Measurements from ENCODE around the gene THSD7B.
"Not testable (repeated sequence)": the region's sequence is repeated elsewhere in the genome, so short reads cannot be mapped to it uniquely, and the experiment has no call there.

THSD7B gene

GRCh38 chr2:136765256-136766072 is at the start of gene THSD7B:
Gene THSD7B, plus strand, starts transcription at chr2:136765545. Its CDS starts 116,634 bp downstream, at chr2:136882179.
- no peak for DNase-seq (ENCODE audit: low read depth, low spot score)

GRCh38 chr2:136718273-136718672 is 47.1 kb upstream of the THSD7B start:
- DNase-seq (ENCODE audit: low read depth, low spot score): no peak

- DNase-seq (ENCODE audit: low read depth, low spot score): no peak
Observed at GRCh38 chr2:136727973-136728699, 37.2 kb upstream of the THSD7B start.

GRCh38 chr2:136736236-136736635 is 29.1 kb upstream of the THSD7B start:
- DNase-seq (ENCODE audit: low read depth, low spot score): no peak

- DNase-seq (ENCODE audit: low read depth, low spot score): no peak
Observed at GRCh38 chr2:136738044-136738443, 27.3 kb upstream of the THSD7B start.

GRCh38 chr2:136741471-136741870 is 23.9 kb upstream of the THSD7B start:
- DNase-seq (ENCODE audit: low read depth, low spot score): no peak

- DNase-seq (ENCODE audit: low read depth, low spot score): no peak
Observed at GRCh38 chr2:136750065-136750464, 15.3 kb upstream of the THSD7B start.

- no peak for DNase-seq (ENCODE audit: low read depth, low spot score)
Observed at GRCh38 chr2:136751406-136751805, 13.9 kb upstream of the THSD7B start.

- DNase-seq (ENCODE audit: low read depth, low spot score): not testable (repeated sequence)
Observed at GRCh38 chr2:136758504-136758903, 6.8 kb upstream of the THSD7B start.

GRCh38 chr2:136764452-136765255 is 691 bp upstream of the THSD7B start:
- DNase-seq (ENCODE audit: low read depth, low spot score): no peak

GRCh38 chr2:136766073-136766404 is 694 bp downstream of the THSD7B start:
- no peak for DNase-seq (ENCODE audit: low read depth, low spot score)

- no peak for DNase-seq (ENCODE audit: low read depth, low spot score)
Observed at GRCh38 chr2:136767030-136767429, 1.7 kb downstream of the THSD7B start.

- DNase-seq (ENCODE audit: low read depth, low spot score): no peak
Observed at GRCh38 chr2:136769871-136770270, 4.5 kb downstream of the THSD7B start.

GRCh38 chr2:136770384-136770783 is 5.0 kb downstream of the THSD7B start:
- no peak for DNase-seq (ENCODE audit: low read depth, low spot score)

- no peak for DNase-seq (ENCODE audit: low read depth, low spot score)
Observed at GRCh38 chr2:136777391-136777790, 12.0 kb downstream of the THSD7B start.

GRCh38 chr2:136783856-136784255 is 18.5 kb downstream of the THSD7B start:
- DNase-seq (ENCODE audit: low read depth, low spot score): no peak

- no peak for DNase-seq (ENCODE audit: low read depth, low spot score)
Observed at GRCh38 chr2:136785215-136785614, 19.9 kb downstream of the THSD7B start.

- no peak for DNase-seq (ENCODE audit: low read depth, low spot score)
Observed at GRCh38 chr2:136787970-136788369, 22.6 kb downstream of the THSD7B start.

- DNase-seq (ENCODE audit: low read depth, low spot score): no peak
Observed at GRCh38 chr2:136796339-136796738, 31.0 kb downstream of the THSD7B start.

GRCh38 chr2:136798766-136799165 is 33.4 kb downstream of the THSD7B start:
- DNase-seq (ENCODE audit: low read depth, low spot score): no peak

GRCh38 chr2:136801661-136802060 is 36.3 kb downstream of the THSD7B start:
- DNase-seq (ENCODE audit: low read depth, low spot score): no peak

- DNase-seq (ENCODE audit: low read depth, low spot score): no peak
Observed at GRCh38 chr2:136809998-136810397, 44.7 kb downstream of the THSD7B start.

Data from brain pericyte (primary cell).